Mesangial cell (primary cell): Measurements from ENCODE around the gene C11orf21. TPM values are rescaled to one million over a fixed set of nuclear protein-coding genes. Genes with fewer than 3 reads are reported as not detected.

Source experiments
- total RNA-seq: library from RNA; depleted of rRNA; stranded (reverse); fragments of >200 nt; gene quantifications from 2 replicates; pipeline ENCODE4 v1.2.3, GENCODE V29; 2015

The C11orf21 gene
- total RNA-seq = not detected in 2 replicates

DNA sequence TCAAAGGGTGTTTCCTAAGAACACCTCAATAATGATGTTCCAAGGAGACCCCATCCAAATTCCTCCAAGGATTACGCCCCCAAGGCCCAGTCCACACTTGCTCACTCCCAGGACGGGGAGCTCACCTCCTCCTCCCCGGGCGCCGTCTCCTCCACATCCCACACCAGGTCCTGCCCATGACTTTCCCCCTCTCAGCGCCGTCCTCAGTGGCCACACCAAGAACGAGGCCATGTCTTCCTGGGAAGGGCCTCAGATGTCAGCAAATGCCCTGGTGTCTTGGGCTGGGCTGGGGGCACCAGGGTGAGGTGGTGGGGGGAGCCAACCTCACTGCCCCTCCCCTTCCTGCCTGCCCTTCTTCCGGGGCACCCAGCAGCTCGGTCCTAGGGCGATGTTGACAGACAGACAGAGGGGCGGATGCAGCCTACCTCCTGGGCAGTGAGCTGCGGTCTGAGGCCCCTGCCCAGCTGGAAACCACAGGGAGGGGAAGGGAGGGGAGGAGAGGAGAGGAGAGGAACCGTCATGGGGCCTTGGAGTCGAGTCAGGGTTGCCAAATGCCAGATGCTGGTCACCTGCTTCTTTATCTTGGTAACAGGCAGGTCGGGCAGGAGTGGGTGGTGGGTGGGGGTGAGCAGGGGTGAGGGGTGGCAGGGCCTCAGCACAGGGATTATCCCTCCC lies at the start of gene C11orf21, which contains the start of gene TSPAN32:
C11orf21 (minus strand) TSS at position 288 of the 675 bp plus-strand sequence; CDS start at position 178, 110 bp downstream.
TSPAN32 (plus strand) TSS at position 383 of the 675 bp plus-strand sequence; CDS start at position 520, 137 bp downstream.

DNA sequence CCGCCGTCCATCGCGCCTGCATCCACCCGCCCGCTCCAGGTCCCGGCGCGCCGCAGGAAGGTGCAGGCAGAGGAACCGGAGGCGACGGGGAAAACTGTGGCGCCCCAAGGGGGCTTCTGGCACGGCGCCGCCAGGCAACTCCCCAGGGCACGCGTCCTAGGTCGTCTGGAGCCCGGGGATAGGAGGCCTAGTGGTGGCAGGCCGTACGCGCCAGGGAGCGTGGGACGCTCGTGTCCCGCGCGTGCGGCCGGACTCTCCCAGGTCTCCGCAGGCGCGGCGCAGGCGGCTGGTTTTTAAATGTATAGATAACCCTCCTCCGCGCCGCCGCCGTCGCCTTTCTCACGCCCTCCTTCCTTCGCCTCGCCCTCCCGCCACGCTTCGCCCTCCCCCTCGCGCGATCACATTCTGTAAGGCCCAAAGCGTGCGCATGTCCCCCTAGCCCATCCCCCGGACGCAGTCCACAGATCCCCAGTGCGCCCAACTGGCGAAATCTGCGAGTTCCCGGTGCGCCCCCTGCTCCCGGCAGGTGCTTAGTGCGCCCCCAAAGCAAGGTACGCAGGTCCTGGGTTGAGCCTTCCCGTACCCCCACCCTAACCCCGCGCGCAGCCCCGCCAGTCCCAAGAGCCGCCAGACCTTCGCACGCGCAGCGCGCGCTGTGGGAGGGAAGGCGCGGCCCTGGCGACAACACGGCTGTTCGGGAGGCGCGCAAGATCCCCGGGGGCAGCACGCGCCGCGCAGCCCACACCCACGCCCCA lies 31.2 kb downstream of the C11orf21 start, which contains the start of gene ASCL2:
ASCL2 (minus strand) TSS at position 267 of the 755 bp plus-strand sequence; CDS start at position 11, 256 bp downstream.

Other genes with a start within 250 kb of the C11orf21 start
- gene IGF2, start 162.5 kb downstream of the C11orf21 start, total RNA-seq = 24.9 and 59.1 TPM in 2 replicates
- gene INS, start 140.7 kb downstream of the C11orf21 start, total RNA-seq = not detected in 2 replicates
- 1.6 and 7.1 TPM in 2 replicates for gene TH, start 130.1 kb downstream of the C11orf21 start, total RNA-seq
- not detected in 2 replicates for gene ASCL2, start 31.3 kb downstream of the C11orf21 start, total RNA-seq
- gene TSPAN32, start 95 bp upstream of the C11orf21 start, total RNA-seq = not detected in 2 replicates
- 210 and 398 TPM in 2 replicates for gene CD81, start 75.4 kb upstream of the C11orf21 start, total RNA-seq
- 55.6 and 55.8 TPM in 2 replicates for gene TSSC4, start 98.8 kb upstream of the C11orf21 start, total RNA-seq
- not detected in 2 replicates for gene TRPM5, start 142.6 kb upstream of the C11orf21 start, total RNA-seq
- gene KCNQ1, start 143.1 kb upstream of the C11orf21 start, total RNA-seq = 0.16 and 0.38 TPM in 2 replicates